ENCODE results near the gene POLG2. TPM values are rescaled to one million over a fixed set of nuclear protein-coding genes. Genes with fewer than 3 reads are reported as not detected.
"Not testable (repeated sequence)": the region's sequence is repeated elsewhere in the genome, so short reads cannot be mapped to it uniquely, and the experiment has no call there.

Gene POLG2
- polyA plus RNA-seq, 2 of the 4 experiments (the other 2 are of a cell fraction), result 26.3 to 31.3 TPM

GRCh38 chr17:64471440-64471839, 25.4 kb downstream of the POLG2 start (continued):
- no peak for TF ChIP-seq FOXS1 (CRISPR knock-in tag; IDR thresholded peaks at IDR 0.05)

- TF ChIP-seq REST (IDR thresholded peaks at IDR 0.05), result no peak
- no peak for TF ChIP-seq PBX3 (IDR thresholded peaks at IDR 0.05)
- no peak for TF ChIP-seq KDM5A (IDR thresholded peaks at IDR 0.05)
- TF ChIP-seq ZSCAN20 (CRISPR knock-in tag; IDR thresholded peaks at IDR 0.05), result no peak
- TF ChIP-seq SREBF2 (IDR thresholded peaks at IDR 0.05), result no peak
- no peak for TF ChIP-seq CHD2 (IDR thresholded peaks at IDR 0.05; ENCODE audit: low read length, partially characterized antibody)
- no peak for TF ChIP-seq CTCF (IDR thresholded peaks at IDR 0.05)
- no peak for TF ChIP-seq ZC3H11A (IDR thresholded peaks at IDR 0.05)
- no peak for TF ChIP-seq HOXA7 (CRISPR knock-in tag; IDR thresholded peaks at IDR 0.05)
- no peak for TF ChIP-seq CBX2 (IDR thresholded peaks at IDR 0.05; ENCODE audit: borderline replicate concordance, low read depth)
- TF ChIP-seq MAZ (IDR thresholded peaks at IDR 0.05; ENCODE audit: borderline replicate concordance, low read depth, low read length), result no peak
- no peak for TF ChIP-seq RCOR1 (IDR thresholded peaks at IDR 0.05; ENCODE audit: low read depth, low read length)
- no peak for TF ChIP-seq FOXS1 (CRISPR knock-in tag; IDR thresholded peaks at IDR 0.05)
- TF ChIP-seq KDM1A (IDR thresholded peaks at IDR 0.05; ENCODE audit: low read depth), result no peak
- TF ChIP-seq POLR2AphosphoS2 (conservative IDR thresholded peaks at IDR 0.05; ENCODE audit: low read length), result no peak
- TF ChIP-seq HEYL (CRISPR knock-in tag; IDR thresholded peaks at IDR 0.05), result no peak
- no peak for TF ChIP-seq EHF (CRISPR knock-in tag; IDR thresholded peaks at IDR 0.05)
- no peak for TF ChIP-seq GATA3 (IDR thresholded peaks at IDR 0.05; ENCODE audit: borderline replicate concordance)
- TF ChIP-seq RAD21 (conservative IDR thresholded peaks at IDR 0.05 in 1 of 2, IDR thresholded peaks at IDR 0.05 in 1 of 2), result no peak
- no peak for TF ChIP-seq USF2 (IDR thresholded peaks at IDR 0.05)
- H3K4me3 ChIP-seq, result no peak overlapping the region
- ATAC-seq (no peak), FAIRE-seq (no peak), DNase-seq (ENCODE audit: low read depth in 1 of 2, low spot score in 1 of 2) (no peak)
- H3K9me3 ChIP-seq, result no peaks in the 10 kb centered on the region
- H3K4me2 ChIP-seq, result no peak overlapping the region
- POLR2A ChIA-PET, result no interaction called here
- CTCF ChIA-PET, result interaction anchor here (0.9 to 8.4 kb wide), 3 partner anchors 14 to 51 kb away, joined by 3 to 48 read pairs (median 9); no protein-coding TSS in a partner anchor
- no peaks in the 10 kb centered on the region for H3K4me1 ChIP-seq
- no peak overlapping the region for H3K27ac ChIP-seq
- WGBS (ENCODE audit: missing lambda C conversion rate), result 87% methylated on average over 4 of the region's 4 CpGs
These were observed 26.2 kb downstream of the POLG2 start for GRCh38 chr17:64470625-64471024.

DNA sequence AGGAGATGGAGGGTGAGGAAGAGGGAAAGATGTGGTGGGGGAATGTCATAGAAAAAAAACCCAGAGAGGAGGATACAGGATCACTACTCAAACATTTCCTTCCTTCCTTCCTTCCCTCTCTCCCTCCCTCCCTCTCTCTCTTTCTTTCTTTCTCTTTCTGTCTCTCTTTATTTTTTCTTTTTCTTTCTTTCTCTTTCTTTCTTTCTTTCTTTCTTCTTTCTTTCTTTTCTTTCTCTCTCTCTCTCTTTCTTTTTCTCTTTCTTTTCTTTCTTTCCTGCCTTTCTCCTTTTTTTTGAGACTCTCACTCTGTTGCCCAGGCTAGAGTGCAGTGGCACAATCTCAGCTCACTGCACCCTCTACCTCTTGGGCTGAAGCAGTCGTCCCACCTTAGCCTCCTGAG, 30.0 kb downstream of the POLG2 start:
- H3K4me3 ChIP-seq; FAIRE-seq; H3K9me3 ChIP-seq; DNase-seq (ENCODE audit: low read depth in 1 of 2, low spot score in 1 of 2); H3K4me2 ChIP-seq; H3K4me1 ChIP-seq; POLR2A ChIA-PET; H3K27ac ChIP-seq; ATAC-seq: not testable (repeated sequence)
- CTCF ChIA-PET, result interaction anchor here (0.6 to 8.4 kb wide), 8 partner anchors 10 to 499 kb away, joined by 3 to 48 read pairs (median 3); no protein-coding TSS in a partner anchor
- WGBS (ENCODE audit: missing lambda C conversion rate), result 8% methylated on average over 1 of the region's 1 CpG
